ENCODE data around the gene COL20A1. TPM values are rescaled to one million over a fixed set of nuclear protein-coding genes. Genes with fewer than 3 reads are reported as not detected.

COL20A1 gene
- total RNA-seq, 2 experiments from 2014 or later: 0.05 TPM; not detected in 1

DNA sequence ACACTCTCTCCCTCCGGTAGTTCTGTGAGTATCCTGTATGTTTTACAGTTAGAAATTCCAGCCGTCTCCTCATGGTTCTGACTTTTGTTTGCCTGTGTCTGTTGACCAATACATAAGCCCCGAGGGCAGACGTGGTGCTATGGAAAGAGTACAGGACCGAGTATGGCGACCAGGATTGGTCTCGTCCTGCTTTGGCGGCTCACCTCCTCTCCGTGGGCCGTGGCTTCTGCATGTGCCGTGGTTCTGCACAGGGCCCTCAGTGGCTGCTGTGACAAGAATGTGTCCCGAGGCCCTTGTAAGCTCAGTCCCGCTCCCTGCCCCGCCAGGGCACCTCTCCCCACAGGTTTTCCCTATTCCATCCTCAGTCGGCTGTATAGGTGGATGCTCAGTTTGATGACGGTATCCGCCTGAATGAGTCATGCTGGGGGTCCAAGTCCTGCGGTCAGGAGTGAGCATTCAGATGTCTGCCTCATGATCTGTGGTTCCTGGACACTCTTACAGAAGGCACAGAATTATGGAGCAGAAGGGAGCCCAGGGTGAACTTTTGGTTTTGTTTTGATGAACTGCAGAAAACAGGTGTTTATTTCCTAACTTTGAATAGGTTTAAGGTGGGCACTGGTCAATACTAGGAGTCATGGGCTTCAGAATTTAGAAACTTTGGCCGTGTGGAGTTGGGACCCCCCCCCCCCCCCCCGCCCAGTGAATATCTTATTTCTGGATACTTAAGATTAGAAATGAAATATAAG is 19.2 kb upstream of the COL20A1 start:
- intact Hi-C loops (cut with micrococcal nuclease): no loop called here
- no peaks in the 10 kb centered on the region for H3K27me3 Mint-ChIP-seq (ENCODE audit: low read depth)
- H3K4me3 Mint-ChIP-seq: peak overlapping the region; percentile 86
- H3K9me3 Mint-ChIP-seq: no peaks in the 10 kb centered on the region
- DNase-seq: no peak
- peaks cover 26% of the 10 kb centered on the region for H3K4me1 Mint-ChIP-seq (ENCODE audit: low read depth)
- CTCF ChIA-PET: interaction anchor here (1.1 to 4.0 kb wide), 2 partner anchors 41 to 50 kb away, joined by 3 to 16 read pairs; no protein-coding TSS in a partner anchor
- peak overlapping the region; percentile 78 for H3K27ac Mint-ChIP-seq
- H3K36me3 Mint-ChIP-seq (ENCODE audit: low read depth): peaks cover 3% of the 10 kb centered on the region

DNA sequence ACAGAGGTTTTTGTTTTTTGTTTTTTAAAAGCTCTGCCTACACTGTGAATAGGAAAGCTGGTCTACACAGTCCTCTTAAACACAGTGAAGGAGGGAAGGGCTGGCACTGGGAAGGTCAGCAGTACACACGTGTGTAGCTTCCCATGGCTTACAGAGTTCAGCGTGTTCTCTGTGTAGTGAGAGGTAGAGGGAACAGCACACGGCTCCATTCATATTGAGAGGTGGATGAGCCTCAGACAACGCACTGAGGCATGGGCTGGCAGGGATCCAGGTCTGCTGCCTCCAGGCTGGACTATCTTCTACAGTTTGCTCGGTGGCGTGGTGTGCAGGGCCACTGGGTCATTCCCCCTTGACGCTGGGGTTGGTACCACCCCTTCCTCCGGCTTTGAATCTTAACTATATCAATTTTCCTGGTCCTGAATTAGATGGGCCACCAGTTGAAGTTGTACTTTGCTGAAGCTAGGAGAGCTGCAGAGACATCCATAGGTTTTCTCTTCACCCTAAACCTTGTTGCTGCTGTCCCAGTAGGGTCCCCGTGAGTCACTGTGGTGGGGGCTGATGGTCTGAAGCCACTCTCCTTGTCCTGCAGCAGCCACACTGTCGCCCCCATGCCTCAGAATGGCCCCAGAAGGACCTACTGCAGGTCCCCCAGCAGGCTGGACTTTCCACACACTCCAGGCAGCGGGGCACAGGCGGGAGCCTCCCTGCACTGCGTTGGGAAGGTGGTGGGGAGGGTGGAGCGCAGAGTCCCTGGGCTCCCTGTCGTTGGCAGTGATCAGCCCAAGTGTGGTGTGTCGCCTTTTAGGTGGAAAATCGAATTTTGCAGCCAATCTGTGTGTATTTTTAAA is 18.4 kb upstream of the COL20A1 start:
- H3K4me3 Mint-ChIP-seq: peak overlapping the region; percentile 43
- no peaks in the 10 kb centered on the region for H3K9me3 Mint-ChIP-seq
- DNase-seq: no peak
- no peaks in the 10 kb centered on the region for H3K27me3 Mint-ChIP-seq (ENCODE audit: low read depth)
- CTCF ChIA-PET: interaction anchor here (4.0 kb wide), 1 partner anchor 51 kb away, joined by 16 read pairs; no protein-coding TSS in a partner anchor
- no peak overlapping the region for H3K27ac Mint-ChIP-seq
- intact Hi-C loops (cut with micrococcal nuclease): no loop called here
- peaks cover 3% of the 10 kb centered on the region for H3K36me3 Mint-ChIP-seq (ENCODE audit: low read depth)
- peaks cover 26% of the 10 kb centered on the region for H3K4me1 Mint-ChIP-seq (ENCODE audit: low read depth)

DNA sequence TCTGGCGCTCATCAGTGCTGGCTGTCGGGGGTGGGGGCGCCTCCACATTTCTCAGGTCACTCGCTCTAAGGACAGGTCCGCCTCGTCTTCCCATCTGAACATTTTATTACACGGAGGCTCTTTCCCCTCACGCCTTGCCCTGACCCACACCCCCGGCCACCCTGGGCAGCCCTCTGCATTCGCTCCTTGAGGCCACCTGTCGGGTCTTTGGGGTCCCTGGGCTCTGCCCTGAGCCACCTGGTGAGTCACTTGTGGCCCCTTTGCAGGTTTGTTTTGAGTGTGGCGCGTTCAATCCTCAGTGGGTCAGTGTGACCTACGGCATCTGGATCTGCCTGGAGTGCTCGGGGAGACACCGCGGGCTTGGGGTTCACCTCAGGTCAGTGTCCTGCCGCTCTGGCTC is 17.2 kb upstream of the COL20A1 start:
- no peak for DNase-seq
- CTCF ChIA-PET: no interaction called here
- Mint-ChIP-seq H3K4me1 (ENCODE audit: low read depth) (peaks cover 26% of the 10 kb centered on the region), H3K27ac (no peak overlapping the region), H3K36me3 (ENCODE audit: low read depth) (peaks cover 3% of the 10 kb centered on the region), H3K27me3 (ENCODE audit: low read depth) (no peaks in the 10 kb centered on the region), H3K4me3 (no peak overlapping the region), H3K9me3 (no peaks in the 10 kb centered on the region)
- intact Hi-C loops (cut with micrococcal nuclease): no loop called here

DNA sequence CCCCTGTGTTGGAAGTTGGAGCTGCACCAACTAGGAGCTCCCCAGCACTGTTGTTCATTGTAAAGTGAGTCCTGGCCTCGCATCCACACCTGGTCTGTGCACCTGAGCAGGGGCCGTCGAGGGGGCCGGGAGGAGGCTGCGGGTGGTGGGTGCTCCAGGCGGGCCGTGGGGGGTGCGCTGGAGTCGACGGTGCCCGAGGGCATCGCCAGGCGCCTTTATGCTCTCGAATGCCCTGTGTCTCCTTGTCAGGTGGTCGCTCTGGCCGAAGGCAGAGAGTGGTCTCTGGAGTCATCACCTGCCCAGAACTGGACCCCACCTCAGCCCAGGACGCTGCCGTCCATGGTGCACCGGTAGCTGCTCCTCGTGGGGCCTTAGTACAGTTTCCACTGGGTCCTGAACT is 16.0 kb upstream of the COL20A1 start:
- H3K4me1 Mint-ChIP-seq (ENCODE audit: low read depth): peaks cover 21% of the 10 kb centered on the region
- H3K27ac Mint-ChIP-seq: no peak overlapping the region
- no peaks in the 10 kb centered on the region for H3K27me3 Mint-ChIP-seq (ENCODE audit: low read depth)
- no peaks in the 10 kb centered on the region for H3K9me3 Mint-ChIP-seq
- no peak for DNase-seq
- peaks cover 3% of the 10 kb centered on the region for H3K36me3 Mint-ChIP-seq (ENCODE audit: low read depth)
- CTCF ChIA-PET: interaction anchor here (0.7 kb wide), 1 partner anchor 378 kb away, joined by 3 read pairs; no protein-coding TSS in a partner anchor
- intact Hi-C loops (cut with micrococcal nuclease): no loop called here
- no peak overlapping the region for H3K4me3 Mint-ChIP-seq

DNA sequence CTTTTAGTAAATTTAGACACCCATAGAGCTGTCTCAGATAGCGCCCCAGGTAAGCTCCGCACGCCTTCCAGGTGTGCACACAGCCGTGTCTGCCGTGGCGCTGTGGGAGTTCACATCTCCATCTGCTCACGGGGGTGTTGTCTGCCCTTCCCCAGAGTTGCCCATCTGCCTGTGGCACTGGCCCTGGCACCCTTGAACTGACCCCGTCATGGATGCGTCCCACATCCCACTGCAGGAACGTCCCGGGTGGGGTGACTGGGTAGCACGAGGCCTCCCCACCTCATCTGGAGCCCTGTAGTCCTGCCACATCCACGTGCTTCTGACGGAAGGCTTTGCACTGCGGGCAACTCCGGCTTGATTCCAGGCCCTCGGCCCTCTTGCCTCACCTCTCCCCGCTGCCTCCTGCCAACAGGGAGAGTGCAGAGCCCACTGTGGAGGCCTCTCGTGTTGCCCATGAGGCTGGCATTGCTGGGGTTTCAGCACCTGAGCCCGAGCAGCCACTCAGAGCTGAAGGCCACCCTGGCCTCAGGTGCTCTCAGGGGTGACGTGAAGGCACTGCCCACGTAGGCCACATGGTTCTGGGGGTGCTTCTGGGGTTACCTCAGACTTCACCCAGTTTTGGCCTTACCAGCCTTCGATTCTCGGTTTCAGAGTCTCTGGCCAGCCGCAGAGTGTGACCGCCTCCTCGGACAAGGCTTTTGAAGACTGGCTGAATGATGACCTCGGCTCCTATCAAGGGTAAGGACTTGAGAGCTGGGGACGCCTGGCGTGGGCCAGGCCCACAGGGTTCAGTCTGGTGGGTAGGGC is 15.3 kb upstream of the COL20A1 start:
- Mint-ChIP-seq H3K4me3 (no peak overlapping the region), H3K9me3 (no peaks in the 10 kb centered on the region), H3K36me3 (ENCODE audit: low read depth) (peaks cover 3% of the 10 kb centered on the region), H3K27ac (no peak overlapping the region), H3K27me3 (ENCODE audit: low read depth) (no peaks in the 10 kb centered on the region), H3K4me1 (ENCODE audit: low read depth) (peaks cover 21% of the 10 kb centered on the region)
- no peak for DNase-seq
- intact Hi-C loops (cut with micrococcal nuclease): no loop called here
- CTCF ChIA-PET: no interaction called here

GRCh38 chr20:63278661-63279060 is 14.3 kb upstream of the COL20A1 start:
- Mint-ChIP-seq H3K9me3 (no peaks in the 10 kb centered on the region), H3K36me3 (ENCODE audit: low read depth) (peaks cover 3% of the 10 kb centered on the region), H3K27ac (no peak overlapping the region), H3K27me3 (ENCODE audit: low read depth) (no peaks in the 10 kb centered on the region), H3K4me3 (no peak overlapping the region), H3K4me1 (ENCODE audit: low read depth) (peaks cover 17% of the 10 kb centered on the region)
- CTCF ChIA-PET: no interaction called here
- no peak for DNase-seq
- intact Hi-C loops (cut with micrococcal nuclease): no loop called here

GRCh38 chr20:63279931-63280330 is 13.1 kb upstream of the COL20A1 start:
- intact Hi-C loops (cut with micrococcal nuclease): no loop called here
- no peaks in the 10 kb centered on the region for H3K27me3 Mint-ChIP-seq (ENCODE audit: low read depth)
- H3K36me3 Mint-ChIP-seq (ENCODE audit: low read depth): peaks cover 5% of the 10 kb centered on the region
- H3K27ac Mint-ChIP-seq: no peak overlapping the region
- H3K4me3 Mint-ChIP-seq: no peak overlapping the region
- no peak for DNase-seq
- peaks cover 8% of the 10 kb centered on the region for H3K4me1 Mint-ChIP-seq (ENCODE audit: low read depth)
- CTCF ChIA-PET: interaction anchor here (0.6 to 0.7 kb wide), 2 partner anchors 293 to 306 kb away, joined by 3 to 6 read pairs; no protein-coding TSS in a partner anchor
- no peaks in the 10 kb centered on the region for H3K9me3 Mint-ChIP-seq

- CTCF ChIA-PET: interaction anchor here (0.6 to 0.7 kb wide), 3 partner anchors 61 to 306 kb away, joined by 3 to 6 read pairs (median 3); no protein-coding TSS in a partner anchor
- DNase-seq: no peak
- intact Hi-C loops (cut with micrococcal nuclease): no loop called here
- no peaks in the 10 kb centered on the region for H3K27me3 Mint-ChIP-seq (ENCODE audit: low read depth)
- H3K4me3 Mint-ChIP-seq: no peak overlapping the region
- no peaks in the 10 kb centered on the region for H3K9me3 Mint-ChIP-seq
- no peak overlapping the region for H3K27ac Mint-ChIP-seq
- peaks cover 4% of the 10 kb centered on the region for H3K4me1 Mint-ChIP-seq (ENCODE audit: low read depth)
- peaks cover 5% of the 10 kb centered on the region for H3K36me3 Mint-ChIP-seq (ENCODE audit: low read depth)
These were observed 12.6 kb upstream of the COL20A1 start for GRCh38 chr20:63280371-63280770.

GRCh38 chr20:63280929-63281545 is 11.9 kb upstream of the COL20A1 start:
- peaks cover 2% of the 10 kb centered on the region for H3K4me1 Mint-ChIP-seq (ENCODE audit: low read depth)
- CTCF ChIA-PET: no interaction called here
- DNase-seq: no peak
- H3K9me3 Mint-ChIP-seq: no peaks in the 10 kb centered on the region
- no peak overlapping the region for H3K4me3 Mint-ChIP-seq
- H3K36me3 Mint-ChIP-seq (ENCODE audit: low read depth): peaks cover 5% of the 10 kb centered on the region
- H3K27ac Mint-ChIP-seq: no peak overlapping the region
- no peaks in the 10 kb centered on the region for H3K27me3 Mint-ChIP-seq (ENCODE audit: low read depth)
- intact Hi-C loops (cut with micrococcal nuclease): no loop called here

- Mint-ChIP-seq H3K9me3 (no peaks in the 10 kb centered on the region), H3K27me3 (ENCODE audit: low read depth) (no peaks in the 10 kb centered on the region), H3K36me3 (ENCODE audit: low read depth) (peaks cover 2% of the 10 kb centered on the region), H3K4me3 (no peak overlapping the region), H3K27ac (no peak overlapping the region), H3K4me1 (ENCODE audit: low read depth) (peaks cover 2% of the 10 kb centered on the region)
- no peak for DNase-seq
- intact Hi-C loops (cut with micrococcal nuclease): no loop called here
- CTCF ChIA-PET: no interaction called here
These were observed 11.0 kb upstream of the COL20A1 start for GRCh38 chr20:63281742-63282665.

DNA sequence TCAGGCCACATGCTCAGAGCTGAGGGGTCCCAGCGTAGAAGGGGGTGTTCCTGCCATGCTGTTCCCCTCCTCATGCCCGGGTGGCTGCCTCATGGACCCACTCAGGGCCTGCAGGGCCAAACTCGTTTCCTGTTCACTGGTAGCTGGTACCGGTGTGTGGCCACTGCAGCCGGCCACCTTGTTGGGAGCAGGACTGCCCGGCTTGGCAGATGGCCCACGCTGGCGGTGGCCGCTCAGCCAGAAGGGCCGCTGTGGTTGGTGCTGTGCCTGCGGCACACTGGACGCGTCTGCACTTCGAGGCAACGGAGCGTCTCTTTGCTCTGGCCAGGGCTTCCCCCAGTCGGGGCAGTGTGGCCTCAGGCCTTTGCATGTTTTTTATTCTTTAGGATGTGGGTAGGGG is 10.0 kb upstream of the COL20A1 start:
- Mint-ChIP-seq H3K9me3 (no peaks in the 10 kb centered on the region), H3K4me1 (ENCODE audit: low read depth) (peaks cover 2% of the 10 kb centered on the region), H3K36me3 (ENCODE audit: low read depth) (peaks cover 2% of the 10 kb centered on the region), H3K4me3 (no peak overlapping the region), H3K27ac (no peak overlapping the region), H3K27me3 (ENCODE audit: low read depth) (no peaks in the 10 kb centered on the region)
- DNase-seq: no peak
- intact Hi-C loops (cut with micrococcal nuclease): no loop called here
- CTCF ChIA-PET: no interaction called here
